HG02642 (cell line): ENCODE data around the gene MBOAT2.
"Not testable (repeated sequence)": the region's sequence is repeated elsewhere in the genome, so short reads cannot be mapped to it uniquely, and the experiment has no call there.

Experiments used
- ATAC-seq: cut with Tn5 transposase; IDR thresholded peaks from one replicate; pipeline ENCODE4 v1.9.1; 2021; ENCODE audit warnings: mild to moderate bottlenecking; ENCODE audit not compliant: unreplicated experiment, poor library complexity

Gene MBOAT2

GRCh38 chr2:8966123-8966908 lies 37.2 kb downstream of the MBOAT2 start:
- no peak for ATAC-seq

GRCh38 chr2:8965216-8965969 lies 38.1 kb downstream of the MBOAT2 start:
- no peak for ATAC-seq

- ATAC-seq = no peak
These were observed 40.6 kb downstream of the MBOAT2 start for GRCh38 chr2:8962890-8963289.

GRCh38 chr2:8957628-8958027 lies 45.9 kb downstream of the MBOAT2 start:
- ATAC-seq = no peak

GRCh38 chr2:8956774-8957173 lies 46.7 kb downstream of the MBOAT2 start:
- ATAC-seq = no peak

GRCh38 chr2:8954990-8955389 lies 48.5 kb downstream of the MBOAT2 start:
- ATAC-seq = no peak

GRCh38 chr2:8953525-8953924 lies 50.0 kb downstream of the MBOAT2 start:
- no peak for ATAC-seq

- no peak for ATAC-seq
These were observed 63.9 kb downstream of the MBOAT2 start for GRCh38 chr2:8939486-8940114.

- no peak for ATAC-seq
These were observed 65.1 kb downstream of the MBOAT2 start for GRCh38 chr2:8938384-8938783.

- no peak for ATAC-seq
These were observed 67.5 kb downstream of the MBOAT2 start for GRCh38 chr2:8935982-8936381.

GRCh38 chr2:8934338-8934737 lies 69.1 kb downstream of the MBOAT2 start:
- ATAC-seq = no peak

- no peak for ATAC-seq
These were observed 70.8 kb downstream of the MBOAT2 start for GRCh38 chr2:8932702-8933101.

- ATAC-seq = not testable (repeated sequence)
These were observed 73.3 kb downstream of the MBOAT2 start for GRCh38 chr2:8930185-8930584.

GRCh38 chr2:8929128-8929527 lies 74.4 kb downstream of the MBOAT2 start:
- no peak for ATAC-seq

- ATAC-seq = no peak
These were observed 75.7 kb downstream of the MBOAT2 start for GRCh38 chr2:8927510-8928455.

- ATAC-seq = no peak
These were observed 77.1 kb downstream of the MBOAT2 start for GRCh38 chr2:8926356-8926755.

- no peak for ATAC-seq
These were observed 78.1 kb downstream of the MBOAT2 start for GRCh38 chr2:8925411-8925810.

- no peak for ATAC-seq
These were observed 80.3 kb downstream of the MBOAT2 start for GRCh38 chr2:8923183-8923582.

GRCh38 chr2:8922431-8922830 lies 81.1 kb downstream of the MBOAT2 start:
- ATAC-seq = no peak

GRCh38 chr2:8918412-8918811 lies 85.1 kb downstream of the MBOAT2 start:
- ATAC-seq = no peak
